SK-N-SH (cell line): Measurements from ENCODE around the gene REXO1. TPM values are rescaled to one million over a fixed set of nuclear protein-coding genes. Genes with fewer than 3 reads are reported as not detected.

ENCODE experiments used
- CTCF ChIA-PET: fragments of 300-600, 350-600 bp; formaldehyde crosslinking; extraction: SDS; loops from one replicate; lab custom pipeline; 2021; lab: Yijun Ruan, JAX
- POLR2A ChIA-PET: fragments of 350-600 bp; sonication (Branson Sonifier 250); formaldehyde crosslinking; extraction: SDS; loops from one replicate; lab custom pipeline; 2020; ENCODE audit warnings: antibody characterized with exemption, inconsistent platforms; lab: Yijun Ruan, JAX
- DNase-seq: peaks from one replicate; pipeline ENCODE4 v3.0.0; 2012
- H2AFZ ChIP-seq: fragments of 200-600 bp; sonication (generic); 2 replicates; pipeline ENCODE4 v1.8.1; 2016; ENCODE audit warnings: antibody characterized with exemption, mild to moderate bottlenecking, low read depth
- H3F3A ChIP-seq: fragments of 200-600 bp; sonication (generic); replicated peaks from 2 replicates; pipeline ENCODE3; 2016; ENCODE audit warnings: antibody characterized with exemption, mild to moderate bottlenecking; ENCODE audit not compliant: insufficient read depth
- H3K27ac ChIP-seq, 2 experiments: fragments of 200-500 bp in 1 of 2; fragments of 200-600 bp in 1 of 2; sonication (Bioruptor generic) in 1 of 2; sonication (generic), shearing (Covaris generic) in 1 of 2; 2 replicates each; pipeline versions ENCODE4 v1.5.1 to v1.6.1; 2014 to 2016; ENCODE audit warnings: low read depth in 2 of 2, inconsistent platforms in 1 of 2, low read length in 1 of 2, mild to moderate bottlenecking in 1 of 2, mixed read lengths in 1 of 2
- H3K27me3 ChIP-seq: fragments of 200-600 bp; sonication (generic), shearing (Covaris generic); 2 replicates; pipeline ENCODE4 v1.6.1; 2016; ENCODE audit warnings: mixed run types; ENCODE audit not compliant: insufficient read depth
- H3K36me3 ChIP-seq, 2 experiments: fragments of 200-500 bp in 1 of 2; fragments of 200-600 bp in 1 of 2; sonication (Bioruptor generic) in 1 of 2; sonication (generic) in 1 of 2; replicated peaks in 1 of 2; 2 replicates each; pipeline versions ENCODE3 to v1.5.1; 2014 to 2016; ENCODE audit warnings: low read length in 1 of 2, mild to moderate bottlenecking in 1 of 2; ENCODE audit not compliant: insufficient read depth in 2 of 2, control insufficient read depth in 1 of 2
- H3K4me1 ChIP-seq, 2 experiments: fragments of 200-500 bp in 1 of 2; fragments of 200-600 bp in 1 of 2; sonication (Bioruptor generic) in 1 of 2; sonication (generic), shearing (Covaris generic) in 1 of 2; 2 replicates each; pipeline versions ENCODE4 v1.5.1 to v1.6.1; 2014 to 2016; ENCODE audit warnings: low read depth in 1 of 2, low read length in 1 of 2, mixed run types in 1 of 2; ENCODE audit not compliant: insufficient read depth in 2 of 2, control insufficient read depth in 1 of 2
- H3K4me2 ChIP-seq: fragments of 200-600 bp; sonication (generic), shearing (Covaris generic); 2 replicates; pipeline ENCODE4 v1.6.1; 2017; ENCODE audit warnings: mixed run types
- H3K4me3 ChIP-seq, 2 experiments: fragments of 200-500 bp in 1 of 2; fragments of 200-600 bp in 1 of 2; sonication (Bioruptor generic) in 1 of 2; sonication (generic), shearing (Covaris generic) in 1 of 2; 2 replicates each; pipeline versions ENCODE4 v1.5.1 to v1.8.1; 2014 to 2016; ENCODE audit warnings: low read depth in 2 of 2, inconsistent platforms in 1 of 2, low read length in 1 of 2, mild to moderate bottlenecking in 1 of 2, mixed read lengths in 1 of 2, moderate library complexity in 1 of 2
- H3K79me2 ChIP-seq: fragments of 200-600 bp; sonication (generic); 2 replicates; pipeline ENCODE4 v1.8.1; 2017; ENCODE audit warnings: mild to moderate bottlenecking; ENCODE audit not compliant: insufficient read depth
- H3K9ac ChIP-seq: fragments of 200-600 bp; sonication (generic); 2 replicates; pipeline ENCODE4 v1.6.1; 2017; ENCODE audit warnings: mixed run types
- H3K9me2 ChIP-seq: fragments of 200-600 bp; sonication (generic); 2 replicates; pipeline ENCODE4 v1.6.1; 2017; ENCODE audit warnings: mixed run types
- H3K9me3 ChIP-seq: fragments of 200-600 bp; sonication (generic); 2 replicates; pipeline ENCODE4 v1.6.1; 2017; ENCODE audit warnings: mixed run types, mild to moderate bottlenecking, moderate library complexity
- H4K20me1 ChIP-seq: fragments of 200-600 bp; sonication (generic); 2 replicates; pipeline ENCODE4 v1.6.1; 2017; ENCODE audit warnings: mild to moderate bottlenecking, mixed run types; ENCODE audit not compliant: insufficient read depth
- CHD2 ChIP-seq: fragments of 150-350 bp; IDR thresholded peaks from 2 replicates; pipeline ENCODE4 v1.6.1; 2018; ENCODE audit warnings: low read length; ENCODE audit not compliant: partially characterized antibody
- EZH2phosphoT487 ChIP-seq: fragments of 200-600 bp; sonication (generic); IDR thresholded peaks from 2 replicates; pipeline ENCODE4 v1.6.1; 2017; ENCODE audit warnings: low read depth, mixed run types, mild to moderate bottlenecking, antibody characterized with exemption, moderate library complexity, borderline replicate concordance
- FOSL2 ChIP-seq: IDR thresholded peaks from 2 replicates; pipeline ENCODE4 v1.4.0; 2012; ENCODE audit warnings: low read depth, mild to moderate bottlenecking, moderate library complexity, borderline replicate concordance
- FOXJ3 ChIP-seq: sonication (generic); formaldehyde crosslinking; IDR thresholded peaks from 2 replicates; pipeline ENCODE4 v1.5.1; 2020; ENCODE audit warnings: mild to moderate bottlenecking, missing genetic modification reagents
- JUND ChIP-seq: IDR thresholded peaks from 2 replicates; pipeline ENCODE4 v1.4.0; 2012
- MXI1 ChIP-seq: IDR thresholded peaks from 2 replicates; pipeline ENCODE4 v1.6.1; 2012; ENCODE audit warnings: mild to moderate bottlenecking, low read depth, low read length, improper control_type of control experiment
- POLR2AphosphoS5 ChIP-seq: IDR thresholded peaks from 2 replicates; pipeline ENCODE4 v1.6.1; 2012; ENCODE audit warnings: low read depth, low read length
- RAD21 ChIP-seq: IDR thresholded peaks from 2 replicates; pipeline ENCODE4 v1.6.1; 2012; ENCODE audit warnings: mild to moderate bottlenecking, low read length
- SIN3A ChIP-seq: IDR thresholded peaks from 2 replicates; pipeline ENCODE4 v1.6.1; 2012; ENCODE audit warnings: low read depth, mild to moderate bottlenecking, low read length, moderate library complexity, borderline replicate concordance
- SMC3 ChIP-seq: IDR thresholded peaks from 2 replicates; pipeline ENCODE4 v1.6.1; 2012; ENCODE audit warnings: low read depth, low read length, improper control_type of control experiment
- YY1 ChIP-seq: IDR thresholded peaks from 2 replicates; pipeline ENCODE4 v1.4.0; 2012; ENCODE audit warnings: low read depth, mild to moderate bottlenecking
- WGBS: methylation state at CpG from one replicate; pipeline ENCODE4 v1.1.6; 2017; ENCODE audit warnings: low lambda C conversion rate; 5-methylcytosine and 5-hydroxymethylcytosine counted together
- polyA plus RNA-seq, 3 experiments: library from polyadenylated mRNA; depleted of rRNA; stranded (reverse); fragments of >200 nt; gene quantifications; 2 replicates each; pipeline ENCODE4 v1.2.3, GENCODE V29; 2012
- TF ChIP-seq, protein P1 (sequence below): fragments of 150-350 bp; IDR thresholded peaks from 2 replicates; pipeline ENCODE4 v1.6.1; 2016; ENCODE audit warnings: mild to moderate bottlenecking, low read depth, low read length
- TF ChIP-seq, protein P2 (sequence below): IDR thresholded peaks from 2 replicates; pipeline ENCODE4 v1.6.1; 2012; ENCODE audit warnings: mild to moderate bottlenecking, low read depth, low read length, moderate library complexity

REXO1 gene
- polyA plus RNA-seq, 1 of the 3 experiments (the other 2 are of a cell fraction) = 18.8 TPM

DNA sequence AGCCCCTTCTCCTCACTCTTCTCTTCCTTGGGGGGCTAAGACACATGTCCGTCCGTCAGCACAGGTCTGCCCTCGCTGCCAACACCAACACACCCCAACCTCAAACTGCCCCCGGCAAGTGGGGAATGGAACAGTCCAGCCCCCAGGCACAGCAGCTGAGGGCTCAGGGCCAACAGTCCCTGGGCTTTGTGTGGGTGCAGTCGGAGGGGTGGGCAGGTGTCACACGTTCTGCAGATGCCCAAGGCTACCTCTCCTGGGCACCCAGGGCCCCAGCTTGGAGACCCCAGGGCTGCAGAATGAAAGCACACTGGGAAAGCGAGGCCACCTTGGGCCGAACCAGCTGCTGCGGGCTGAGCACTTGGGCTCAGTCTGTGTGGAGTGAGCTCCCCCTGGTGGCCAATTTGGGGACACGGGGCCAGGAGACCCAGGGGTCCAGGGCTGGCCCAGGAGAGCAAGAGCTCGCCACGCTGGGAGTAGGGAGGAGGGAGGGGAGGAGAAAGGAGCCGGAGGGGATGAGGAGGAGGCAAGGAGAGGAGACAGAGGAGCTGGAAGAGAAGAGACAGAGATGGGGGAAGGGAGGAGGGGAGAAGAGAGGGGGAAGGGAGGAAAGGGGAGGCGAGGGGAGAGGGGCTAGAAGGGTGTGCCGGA is 22.2 kb downstream of the REXO1 start (continued):
- TF ChIP-seq, protein P1, sequence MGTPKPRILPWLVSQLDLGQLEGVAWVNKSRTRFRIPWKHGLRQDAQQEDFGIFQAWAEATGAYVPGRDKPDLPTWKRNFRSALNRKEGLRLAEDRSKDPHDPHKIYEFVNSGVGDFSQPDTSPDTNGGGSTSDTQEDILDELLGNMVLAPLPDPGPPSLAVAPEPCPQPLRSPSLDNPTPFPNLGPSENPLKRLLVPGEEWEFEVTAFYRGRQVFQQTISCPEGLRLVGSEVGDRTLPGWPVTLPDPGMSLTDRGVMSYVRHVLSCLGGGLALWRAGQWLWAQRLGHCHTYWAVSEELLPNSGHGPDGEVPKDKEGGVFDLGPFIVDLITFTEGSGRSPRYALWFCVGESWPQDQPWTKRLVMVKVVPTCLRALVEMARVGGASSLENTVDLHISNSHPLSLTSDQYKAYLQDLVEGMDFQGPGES = no peak
- TF ChIP-seq JUND (no peak), CHD2 (no peak), FOSL2 (no peak)

DNA sequence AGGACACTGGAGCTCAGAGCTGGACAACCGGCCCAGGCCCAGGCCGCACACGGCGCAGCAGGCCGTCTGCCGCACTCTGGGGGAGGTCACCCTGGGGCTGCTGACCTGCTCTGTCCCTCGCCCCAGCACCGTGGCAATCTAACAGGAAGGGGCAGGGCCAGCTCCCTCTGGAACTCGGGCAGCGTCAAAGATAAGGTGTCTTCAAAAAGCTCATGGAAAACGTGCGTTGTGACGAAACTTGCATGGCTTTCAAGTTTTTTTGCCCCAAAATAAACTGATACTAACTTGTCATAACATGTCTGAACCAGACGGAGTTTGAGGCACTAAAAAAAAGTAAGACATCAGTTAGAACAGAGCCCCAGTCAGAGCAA is 24.0 kb downstream of the REXO1 start:
- H3K4me3 ChIP-seq = no peak overlapping the region
- H3K4me2 ChIP-seq = no peak overlapping the region
- H3K36me3 ChIP-seq = peaks cover 15 to 40% of the 10 kb centered on the region in 2 experiments
- TF ChIP-seq SIN3A (no peak), EZH2phosphoT487 (no peak), JUND (no peak), MXI1 (no peak), YY1 (no peak), POLR2AphosphoS5 (no peak), RAD21 (no peak), SMC3 (no peak), FOXJ3 (CRISPR knock-in tag) (no peak)
- TF ChIP-seq, protein P1 = no peak
- TF ChIP-seq, protein P2, sequence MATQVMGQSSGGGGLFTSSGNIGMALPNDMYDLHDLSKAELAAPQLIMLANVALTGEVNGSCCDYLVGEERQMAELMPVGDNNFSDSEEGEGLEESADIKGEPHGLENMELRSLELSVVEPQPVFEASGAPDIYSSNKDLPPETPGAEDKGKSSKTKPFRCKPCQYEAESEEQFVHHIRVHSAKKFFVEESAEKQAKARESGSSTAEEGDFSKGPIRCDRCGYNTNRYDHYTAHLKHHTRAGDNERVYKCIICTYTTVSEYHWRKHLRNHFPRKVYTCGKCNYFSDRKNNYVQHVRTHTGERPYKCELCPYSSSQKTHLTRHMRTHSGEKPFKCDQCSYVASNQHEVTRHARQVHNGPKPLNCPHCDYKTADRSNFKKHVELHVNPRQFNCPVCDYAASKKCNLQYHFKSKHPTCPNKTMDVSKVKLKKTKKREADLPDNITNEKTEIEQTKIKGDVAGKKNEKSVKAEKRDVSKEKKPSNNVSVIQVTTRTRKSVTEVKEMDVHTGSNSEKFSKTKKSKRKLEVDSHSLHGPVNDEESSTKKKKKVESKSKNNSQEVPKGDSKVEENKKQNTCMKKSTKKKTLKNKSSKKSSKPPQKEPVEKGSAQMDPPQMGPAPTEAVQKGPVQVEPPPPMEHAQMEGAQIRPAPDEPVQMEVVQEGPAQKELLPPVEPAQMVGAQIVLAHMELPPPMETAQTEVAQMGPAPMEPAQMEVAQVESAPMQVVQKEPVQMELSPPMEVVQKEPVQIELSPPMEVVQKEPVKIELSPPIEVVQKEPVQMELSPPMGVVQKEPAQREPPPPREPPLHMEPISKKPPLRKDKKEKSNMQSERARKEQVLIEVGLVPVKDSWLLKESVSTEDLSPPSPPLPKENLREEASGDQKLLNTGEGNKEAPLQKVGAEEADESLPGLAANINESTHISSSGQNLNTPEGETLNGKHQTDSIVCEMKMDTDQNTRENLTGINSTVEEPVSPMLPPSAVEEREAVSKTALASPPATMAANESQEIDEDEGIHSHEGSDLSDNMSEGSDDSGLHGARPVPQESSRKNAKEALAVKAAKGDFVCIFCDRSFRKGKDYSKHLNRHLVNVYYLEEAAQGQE = no peak
- TF ChIP-seq, all 33 proteins: peak for 0
- Histone ChIP-seq H3K27me3 (no peaks in the 10 kb centered on the region), H3K27ac (no peak overlapping the region; a peak in 1 of 4 replicates), H3K79me2 (peaks cover 30% of the 10 kb centered on the region), H3K9me3 (no peaks in the 10 kb centered on the region), H4K20me1 (peaks cover 14% of the 10 kb centered on the region; the same call in 1 of the 2 replicates), H2AFZ (no peak overlapping the region), H3K9ac (no peak overlapping the region), H3K4me1 (peaks cover 0 to 7% of the 10 kb centered on the region in 2 experiments; a peak in 1 of 4 replicates), H3F3A (peaks cover 6% of the 10 kb centered on the region), H3K9me2 (no peaks in the 10 kb centered on the region)
- POLR2A ChIA-PET = no interaction called here
- CTCF ChIA-PET = interaction anchor here (0.7 to 8.1 kb wide), 5 partner anchors 16 to 152 kb away, joined by 3 to 188 read pairs (median 6); no protein-coding TSS in a partner anchor
- WGBS = 96% methylated on average over 9 of the region's 14 CpGs
- DNase-seq = no peak
